Activated CD4-positive, alpha-beta T cell treated with anti-CD3 and anti-CD28 coated beads for 36 hours (primary cell): ENCODE data around the gene CXXC4. TPM values are rescaled to one million over a fixed set of nuclear protein-coding genes. Genes with fewer than 3 reads are reported as not detected.

Source experiments
- ATAC-seq: fragments of 200-7000 bp; cut with Tn5 transposase; one replicate; pipeline ENCODE4 v1.10.0; 2021; ENCODE audit warnings: mild to moderate bottlenecking, moderate library complexity
- CTCF ChIA-PET: fragments of 350-600 bp; sonication (Branson Sonifier 250); formaldehyde crosslinking; loops from one replicate; lab custom pipeline; 2021; ENCODE audit warnings: antibody characterized with exemption; lab: Charles Lee
- POLR2A ChIA-PET: fragments of 350-600 bp; sonication (Branson Sonifier 250); formaldehyde crosslinking; loops from one replicate; lab custom pipeline; 2021; ENCODE audit warnings: antibody characterized with exemption, inconsistent platforms; lab: Charles Lee
- DNase-seq: peaks from one replicate; pipeline ENCODE4 v3.0.0-alpha.2; 2020
- H3K27ac Mint-ChIP-seq: one replicate; pipeline ENCODE4 v1.8.0; 2021; ENCODE audit warnings: mixed read lengths
- H3K27me3 Mint-ChIP-seq: one replicate; pipeline ENCODE4 v1.8.0; 2021; ENCODE audit warnings: mixed read lengths
- H3K36me3 Mint-ChIP-seq: one replicate; pipeline ENCODE4 v1.8.0; 2021; ENCODE audit warnings: low read depth, mixed read lengths
- H3K4me1 Mint-ChIP-seq: one replicate; pipeline ENCODE4 v1.8.0; 2021; ENCODE audit warnings: mixed read lengths
- H3K4me3 Mint-ChIP-seq: one replicate; pipeline ENCODE4 v1.8.0; 2021; ENCODE audit warnings: mild to moderate bottlenecking, moderate library complexity, mixed read lengths
- H3K9me3 Mint-ChIP-seq: one replicate; pipeline ENCODE4 v1.8.0; 2021; ENCODE audit warnings: low read depth, mixed read lengths
- intact Hi-C, 2 experiments: fragments of 100-400 bp; cut with DNase I in 1 of 2; cut with micrococcal nuclease in 1 of 2; formaldehyde crosslinking; loops; one replicate each; pipeline versions ENCODE4 v1.14.2 to v1.15.1; 2022 to 2024; cut with DNase I, micrococcal nuclease
- total RNA-seq, 2 experiments: library from RNA; stranded (reverse); gene quantifications; one replicate each; pipeline ENCODE4 v1.2.3, GENCODE V29; 2021

The CXXC4 gene
- total RNA-seq, 2 experiments from 2014 or later, result not detected

- no peak for ATAC-seq
- no peaks in the 10 kb centered on the region for H3K9me3 Mint-ChIP-seq
- H3K36me3 Mint-ChIP-seq, result no peaks in the 10 kb centered on the region
- no peak for DNase-seq
- no peak overlapping the region for H3K27ac Mint-ChIP-seq
- CTCF ChIA-PET, result no interaction called here
- H3K27me3 Mint-ChIP-seq, result peaks cover 17% of the 10 kb centered on the region
- POLR2A ChIA-PET, result no interaction called here
- no peaks in the 10 kb centered on the region for H3K4me1 Mint-ChIP-seq
- H3K4me3 Mint-ChIP-seq, result no peak overlapping the region
- intact Hi-C loops, result no loop called here
Measured at GRCh38 chr4:104502471-104502870, 7.8 kb upstream of the CXXC4 start.

GRCh38 chr4:104501290-104501689 lies 6.6 kb upstream of the CXXC4 start:
- Mint-ChIP-seq H3K4me1 (no peaks in the 10 kb centered on the region), H3K4me3 (no peak overlapping the region), H3K27ac (no peak overlapping the region), H3K27me3 (peaks cover 19% of the 10 kb centered on the region), H3K36me3 (no peaks in the 10 kb centered on the region), H3K9me3 (no peaks in the 10 kb centered on the region)
- no peak for ATAC-seq
- POLR2A ChIA-PET, result no interaction called here
- intact Hi-C loops, result no loop called here
- no peak for DNase-seq
- CTCF ChIA-PET, result interaction anchor here (0.6 kb wide), 1 partner anchor 1328 kb away, joined by 6 read pairs; no protein-coding TSS in a partner anchor

GRCh38 chr4:104500442-104500841 lies 5.7 kb upstream of the CXXC4 start:
- intact Hi-C loops, result no loop called here
- DNase-seq (no peak), ATAC-seq (no peak)
- H3K27me3 Mint-ChIP-seq, result peaks cover 23% of the 10 kb centered on the region
- peaks cover 3% of the 10 kb centered on the region for H3K4me1 Mint-ChIP-seq
- H3K27ac Mint-ChIP-seq, result no peak overlapping the region
- CTCF ChIA-PET, result interaction anchor here (1.0 kb wide), 1 partner anchor 9 kb away, joined by 4 read pairs; no protein-coding TSS in a partner anchor
- H3K4me3 Mint-ChIP-seq, result no peak overlapping the region
- H3K9me3 Mint-ChIP-seq, result no peaks in the 10 kb centered on the region
- POLR2A ChIA-PET, result no interaction called here
- H3K36me3 Mint-ChIP-seq, result no peaks in the 10 kb centered on the region

GRCh38 chr4:104494185-104494584 lies 509 bp downstream of the CXXC4 start:
- ATAC-seq (no peak), DNase-seq (no peak)
- Mint-ChIP-seq H3K36me3 (no peaks in the 10 kb centered on the region), H3K4me1 (peaks cover 30% of the 10 kb centered on the region), H3K27me3 (peaks cover 61% of the 10 kb centered on the region), H3K9me3 (peaks cover 2% of the 10 kb centered on the region), H3K27ac (no peak overlapping the region), H3K4me3 (no peak overlapping the region)
- CTCF ChIA-PET, result interaction anchor here (0.7 kb wide), 1 partner anchor 11 kb away, joined by 4 read pairs; no protein-coding TSS in a partner anchor
- intact Hi-C loops, result no loop called here
- POLR2A ChIA-PET, result no interaction called here

DNA sequence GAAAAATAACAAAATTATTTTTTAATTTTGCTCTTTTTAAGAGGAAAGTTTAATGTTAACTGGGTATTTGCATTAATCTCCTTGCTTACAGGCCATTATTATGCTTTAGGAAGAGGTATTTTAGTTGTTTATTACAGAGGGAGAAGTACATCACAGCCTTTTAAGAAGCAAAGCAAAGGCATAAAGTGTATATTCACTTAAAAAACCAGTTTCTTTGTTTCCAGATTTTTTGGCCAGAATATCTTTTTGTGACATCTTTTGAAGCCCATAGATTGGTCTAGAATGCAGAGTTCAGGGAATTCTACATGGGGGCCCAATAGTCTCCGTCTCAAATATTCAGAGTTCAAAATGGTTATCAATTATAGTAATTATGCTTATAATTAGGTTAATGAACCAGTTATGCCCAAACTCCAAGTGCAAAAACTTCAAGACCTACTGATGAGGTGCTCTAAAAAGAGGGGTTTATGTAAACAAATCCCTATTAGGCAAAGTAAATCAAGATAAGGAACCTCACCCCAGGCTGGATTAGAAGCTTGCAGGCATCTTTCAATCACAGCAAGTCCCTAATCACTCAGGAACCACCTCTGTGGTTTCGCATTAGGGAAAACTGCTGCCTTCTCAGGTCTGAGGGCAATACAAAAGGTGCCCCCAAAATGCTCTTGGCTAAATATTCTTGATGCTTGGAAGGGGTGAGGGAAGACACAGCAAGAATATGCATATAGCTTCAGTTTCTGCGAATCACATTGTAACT lies 1.4 kb downstream of the CXXC4 start:
- POLR2A ChIA-PET, result no interaction called here
- Mint-ChIP-seq H3K4me3 (no peak overlapping the region), H3K4me1 (peaks cover 30% of the 10 kb centered on the region), H3K36me3 (no peaks in the 10 kb centered on the region), H3K27me3 (peaks cover 57% of the 10 kb centered on the region), H3K9me3 (peaks cover 2% of the 10 kb centered on the region), H3K27ac (no peak overlapping the region)
- intact Hi-C loops, result no loop called here
- CTCF ChIA-PET, result interaction anchor here (0.7 kb wide), 1 partner anchor 10 kb away, joined by 4 read pairs; no protein-coding TSS in a partner anchor
- no peak for DNase-seq
- no peak for ATAC-seq

DNA sequence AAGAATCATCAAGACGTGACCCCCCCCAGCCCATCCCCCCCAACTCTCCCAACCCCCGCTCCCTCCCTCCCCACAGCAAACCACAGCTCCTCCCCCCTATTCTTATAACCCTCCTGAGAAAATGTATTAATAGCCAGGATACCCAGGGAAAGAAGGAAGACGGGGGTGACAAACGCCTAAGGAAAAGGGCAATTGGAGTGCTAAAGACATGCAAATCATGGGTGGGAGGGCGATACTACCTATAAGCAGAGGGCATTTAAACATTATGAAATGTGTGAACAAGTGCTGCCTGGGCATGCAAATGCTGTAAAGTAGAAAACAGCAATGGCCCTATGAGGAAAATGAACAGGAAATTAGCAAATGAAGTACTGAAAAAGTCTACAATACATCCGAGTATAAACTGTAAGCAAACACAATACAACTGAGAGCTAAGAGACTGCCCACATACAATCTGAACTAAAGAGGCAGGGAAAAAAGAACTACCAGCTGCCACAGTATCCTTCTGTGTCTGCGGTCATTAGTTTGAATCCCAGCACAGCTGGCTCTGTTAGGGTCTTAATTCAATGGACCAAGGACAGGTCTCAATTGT lies 2.4 kb downstream of the CXXC4 start:
- H3K36me3 Mint-ChIP-seq, result no peaks in the 10 kb centered on the region
- POLR2A ChIA-PET, result no interaction called here
- peaks cover 58% of the 10 kb centered on the region for H3K27me3 Mint-ChIP-seq
- intact Hi-C loops, result no loop called here
- peaks cover 2% of the 10 kb centered on the region for H3K9me3 Mint-ChIP-seq
- H3K4me1 Mint-ChIP-seq, result peaks cover 30% of the 10 kb centered on the region
- DNase-seq (no peak), ATAC-seq (no peak)
- no peak overlapping the region for H3K4me3 Mint-ChIP-seq
- CTCF ChIA-PET, result no interaction called here
- no peak overlapping the region for H3K27ac Mint-ChIP-seq

GRCh38 chr4:104491481-104492182 lies 3.1 kb downstream of the CXXC4 start:
- ATAC-seq (peak; percentile 16), DNase-seq (peak; percentile 43)
- Mint-ChIP-seq H3K9me3 (peaks cover 2% of the 10 kb centered on the region), H3K36me3 (no peaks in the 10 kb centered on the region), H3K4me1 (peaks cover 30% of the 10 kb centered on the region), H3K27ac (no peak overlapping the region), H3K27me3 (peaks cover 57% of the 10 kb centered on the region), H3K4me3 (peak overlapping the region; percentile 53)
- POLR2A ChIA-PET, result no interaction called here
- CTCF ChIA-PET, result no interaction called here
- intact Hi-C loops, result no loop called here

DNA sequence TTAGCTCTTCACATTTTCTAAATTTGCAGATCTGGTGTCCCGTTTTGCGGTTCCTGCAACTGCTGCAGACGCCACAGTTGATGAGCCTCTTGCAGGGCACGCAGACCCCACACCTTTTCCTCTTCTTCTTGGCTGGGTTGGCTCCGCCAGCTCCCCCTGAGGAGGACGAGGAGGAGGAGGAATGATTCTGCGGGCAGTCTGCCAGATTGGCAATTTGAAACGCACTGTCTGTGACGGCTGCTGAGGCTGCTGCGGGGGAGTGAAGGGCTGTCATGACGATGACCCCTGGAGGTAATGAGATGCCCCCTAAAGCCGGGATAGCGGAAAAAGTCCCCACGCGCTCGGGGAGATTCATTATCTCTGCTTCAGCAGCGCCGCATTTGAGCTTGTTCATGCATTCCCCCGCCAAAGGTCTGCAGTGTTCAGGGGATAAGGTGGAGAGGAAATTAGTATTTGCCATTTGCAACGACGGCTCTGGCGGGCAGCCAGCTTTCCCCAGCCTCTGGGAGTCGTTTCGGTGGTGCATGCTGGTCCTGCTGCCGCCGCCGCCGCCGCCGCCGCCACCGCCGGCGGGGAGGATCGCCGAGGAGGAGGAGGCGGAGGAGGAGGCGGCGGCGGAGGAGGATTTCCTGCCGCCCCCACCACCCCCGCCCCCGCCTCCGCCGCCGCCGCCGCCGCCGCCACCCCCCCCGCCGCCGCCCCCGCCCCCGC lies 3.8 kb downstream of the CXXC4 start:
- H3K9me3 Mint-ChIP-seq, result peaks cover 2% of the 10 kb centered on the region
- no peak overlapping the region for H3K27ac Mint-ChIP-seq
- DNase-seq, result peak; percentile 55
- H3K4me1 Mint-ChIP-seq, result peaks cover 30% of the 10 kb centered on the region
- no peaks in the 10 kb centered on the region for H3K36me3 Mint-ChIP-seq
- ChIA-PET POLR2A (no interaction called here), CTCF (no interaction called here)
- ATAC-seq, result peak; percentile 30
- peaks cover 55% of the 10 kb centered on the region for H3K27me3 Mint-ChIP-seq
- intact Hi-C loops, result no loop called here
- peak overlapping the region; percentile 61 for H3K4me3 Mint-ChIP-seq

DNA sequence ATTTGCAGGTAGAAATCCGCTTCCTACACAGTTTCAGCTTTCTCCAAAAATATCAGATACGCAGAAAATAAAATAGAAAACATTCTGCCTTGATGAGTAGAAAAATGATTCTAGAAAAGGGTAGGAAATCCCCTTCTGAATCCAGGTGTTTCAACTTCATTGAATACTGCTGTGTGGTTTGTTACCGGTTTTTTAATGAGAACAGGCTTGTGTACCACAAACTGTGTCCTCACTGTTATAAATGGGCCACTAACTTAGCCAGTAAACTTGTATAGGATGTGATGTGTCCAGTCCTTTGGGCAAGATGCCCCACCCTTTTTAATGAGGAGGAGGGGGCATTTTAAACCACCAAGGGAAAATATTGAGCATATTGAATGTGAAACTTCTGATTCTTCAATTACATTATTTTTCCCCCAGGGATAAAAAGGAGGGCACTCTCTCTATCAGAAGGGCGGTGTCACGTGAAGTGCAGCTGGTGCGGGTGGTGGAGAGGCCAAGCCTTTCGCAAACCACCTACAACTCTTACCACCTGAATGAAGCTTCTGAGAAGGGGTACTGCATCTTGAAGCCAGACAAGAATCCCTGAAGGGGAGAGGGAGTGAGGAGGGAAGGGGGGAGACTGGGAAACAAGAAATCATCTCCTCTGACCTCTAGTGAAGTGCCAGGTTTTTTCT lies 4.5 kb downstream of the CXXC4 start:
- ChIA-PET CTCF (no interaction called here), POLR2A (no interaction called here)
- H3K36me3 Mint-ChIP-seq, result no peaks in the 10 kb centered on the region
- H3K4me1 Mint-ChIP-seq, result peaks cover 26% of the 10 kb centered on the region
- intact Hi-C loops, result no loop called here
- H3K9me3 Mint-ChIP-seq, result peaks cover 2% of the 10 kb centered on the region
- DNase-seq, result no peak
- no peak for ATAC-seq
- H3K27ac Mint-ChIP-seq, result no peak overlapping the region
- peak overlapping the region; percentile 61 for H3K4me3 Mint-ChIP-seq
- peaks cover 50% of the 10 kb centered on the region for H3K27me3 Mint-ChIP-seq

- Mint-ChIP-seq H3K4me1 (peaks cover 22% of the 10 kb centered on the region), H3K36me3 (no peaks in the 10 kb centered on the region), H3K9me3 (no peaks in the 10 kb centered on the region), H3K27ac (no peak overlapping the region), H3K4me3 (no peak overlapping the region), H3K27me3 (peaks cover 46% of the 10 kb centered on the region)
- CTCF ChIA-PET, result no interaction called here
- intact Hi-C loops, result no loop called here
- DNase-seq (no peak), ATAC-seq (no peak)
- POLR2A ChIA-PET, result no interaction called here
Measured at GRCh38 chr4:104489731-104490095, 5.0 kb downstream of the CXXC4 start.

GRCh38 chr4:104488151-104488550 lies 6.5 kb downstream of the CXXC4 start:
- intact Hi-C loops, result no loop called here
- peaks cover 14% of the 10 kb centered on the region for H3K4me1 Mint-ChIP-seq
- H3K27me3 Mint-ChIP-seq, result peaks cover 35% of the 10 kb centered on the region
- H3K9me3 Mint-ChIP-seq, result no peaks in the 10 kb centered on the region
- DNase-seq (no peak), ATAC-seq (no peak)
- no peak overlapping the region for H3K27ac Mint-ChIP-seq
- no peak overlapping the region for H3K4me3 Mint-ChIP-seq
- no peaks in the 10 kb centered on the region for H3K36me3 Mint-ChIP-seq
- ChIA-PET POLR2A (no interaction called here), CTCF (interaction anchor here (0.8 to 1.2 kb wide), 2 partner anchors 10 to 237 kb away, joined by 3 read pairs; no protein-coding TSS in a partner anchor)
